WI38 (cell line): ENCODE measurements around the gene GRIK3.

Experiments used
- H3K4me3 ChIP-seq: 2 replicates; pipeline ENCODE4 v1.5.1; 2011; ENCODE audit warnings: low read depth, mild to moderate bottlenecking, control low read depth, low read length
- TF ChIP-seq, protein P1 (sequence below): IDR thresholded peaks from 2 replicates; pipeline ENCODE4 v1.5.1; 2012; ENCODE audit warnings: low read depth, mild to moderate bottlenecking, control low read depth, low read length

Gene GRIK3

DNA sequence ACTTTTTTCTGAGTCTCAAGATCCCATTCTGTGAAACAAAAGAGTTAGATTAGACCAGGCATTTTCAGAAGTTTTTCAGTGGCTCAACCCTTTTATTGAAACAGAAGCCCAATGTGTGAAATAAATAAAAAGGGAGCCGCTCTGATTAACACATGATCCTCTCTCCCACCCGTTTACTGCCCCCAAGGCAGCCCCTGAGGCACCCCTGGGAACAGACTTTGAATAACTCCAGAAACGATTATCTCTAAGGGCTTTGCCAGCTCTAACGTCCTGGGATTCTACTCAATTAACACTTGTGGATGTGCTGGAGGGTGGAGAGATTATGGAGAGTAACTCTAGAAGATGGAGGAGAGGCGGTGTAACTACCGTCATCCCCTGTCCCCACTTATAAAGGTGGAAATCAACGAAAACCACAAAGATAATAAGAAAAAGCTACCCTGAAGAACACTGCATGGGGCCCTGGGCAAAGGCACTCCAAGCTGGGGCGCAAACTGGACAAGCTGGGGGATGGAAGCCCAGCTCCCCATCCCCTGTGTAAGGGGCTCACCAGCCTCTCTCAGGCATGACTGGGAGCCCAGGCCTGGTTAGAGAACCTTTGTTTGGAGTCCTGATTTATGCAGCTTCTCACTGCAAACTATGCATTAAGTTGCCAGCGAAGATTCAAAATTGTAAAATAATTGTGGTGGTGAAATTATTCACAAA lies 39.0 kb upstream of the GRIK3 start:
- TF ChIP-seq, protein P1, sequence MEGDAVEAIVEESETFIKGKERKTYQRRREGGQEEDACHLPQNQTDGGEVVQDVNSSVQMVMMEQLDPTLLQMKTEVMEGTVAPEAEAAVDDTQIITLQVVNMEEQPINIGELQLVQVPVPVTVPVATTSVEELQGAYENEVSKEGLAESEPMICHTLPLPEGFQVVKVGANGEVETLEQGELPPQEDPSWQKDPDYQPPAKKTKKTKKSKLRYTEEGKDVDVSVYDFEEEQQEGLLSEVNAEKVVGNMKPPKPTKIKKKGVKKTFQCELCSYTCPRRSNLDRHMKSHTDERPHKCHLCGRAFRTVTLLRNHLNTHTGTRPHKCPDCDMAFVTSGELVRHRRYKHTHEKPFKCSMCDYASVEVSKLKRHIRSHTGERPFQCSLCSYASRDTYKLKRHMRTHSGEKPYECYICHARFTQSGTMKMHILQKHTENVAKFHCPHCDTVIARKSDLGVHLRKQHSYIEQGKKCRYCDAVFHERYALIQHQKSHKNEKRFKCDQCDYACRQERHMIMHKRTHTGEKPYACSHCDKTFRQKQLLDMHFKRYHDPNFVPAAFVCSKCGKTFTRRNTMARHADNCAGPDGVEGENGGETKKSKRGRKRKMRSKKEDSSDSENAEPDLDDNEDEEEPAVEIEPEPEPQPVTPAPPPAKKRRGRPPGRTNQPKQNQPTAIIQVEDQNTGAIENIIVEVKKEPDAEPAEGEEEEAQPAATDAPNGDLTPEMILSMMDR = no peak

DNA sequence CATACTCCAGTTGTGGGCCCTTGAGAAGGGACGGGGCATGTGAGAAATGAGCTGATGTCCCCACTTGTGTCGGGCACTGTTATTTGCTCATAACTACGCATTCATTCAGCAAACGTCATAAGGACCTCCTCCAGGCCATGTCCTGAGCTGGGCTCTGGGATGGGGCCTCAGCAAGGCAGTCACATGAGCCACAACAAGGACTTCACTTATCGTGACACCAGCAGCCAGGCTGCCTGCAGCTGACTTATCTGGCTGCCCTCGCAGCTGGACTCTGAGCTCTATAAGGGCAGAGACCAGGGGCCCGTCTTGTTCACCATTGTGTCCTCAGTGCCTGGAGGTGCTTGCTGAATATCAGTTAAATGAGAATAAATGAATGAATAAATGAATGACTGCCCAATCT lies 37.5 kb upstream of the GRIK3 start:
- TF ChIP-seq, protein P1 = no peak
- H3K4me3 ChIP-seq = no peak overlapping the region

More for the DNA sequence above, 39.0 kb upstream of the GRIK3 start:
- no peak overlapping the region for H3K4me3 ChIP-seq

DNA sequence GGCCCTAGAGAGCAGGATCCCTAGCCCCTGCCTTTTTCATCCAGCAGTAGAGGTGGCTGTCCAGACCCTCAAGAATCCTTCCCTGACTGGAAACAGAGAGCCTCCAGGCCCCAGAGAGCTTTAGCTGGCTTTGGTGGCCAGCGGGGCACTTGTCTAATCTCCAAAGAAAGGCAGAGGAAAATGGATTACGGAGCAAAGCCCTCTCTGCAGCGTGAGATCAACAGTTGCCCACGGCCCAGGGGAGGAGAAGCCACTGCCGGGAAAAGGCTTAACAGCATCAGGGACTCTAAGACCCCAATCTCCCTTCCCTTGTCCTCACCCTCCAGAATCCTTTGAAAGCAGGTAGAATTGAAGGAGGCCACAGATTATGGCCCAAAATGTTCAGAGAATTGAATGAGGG lies 35.8 kb upstream of the GRIK3 start:
- TF ChIP-seq, protein P1 = no peak
- H3K4me3 ChIP-seq = no peak overlapping the region

DNA sequence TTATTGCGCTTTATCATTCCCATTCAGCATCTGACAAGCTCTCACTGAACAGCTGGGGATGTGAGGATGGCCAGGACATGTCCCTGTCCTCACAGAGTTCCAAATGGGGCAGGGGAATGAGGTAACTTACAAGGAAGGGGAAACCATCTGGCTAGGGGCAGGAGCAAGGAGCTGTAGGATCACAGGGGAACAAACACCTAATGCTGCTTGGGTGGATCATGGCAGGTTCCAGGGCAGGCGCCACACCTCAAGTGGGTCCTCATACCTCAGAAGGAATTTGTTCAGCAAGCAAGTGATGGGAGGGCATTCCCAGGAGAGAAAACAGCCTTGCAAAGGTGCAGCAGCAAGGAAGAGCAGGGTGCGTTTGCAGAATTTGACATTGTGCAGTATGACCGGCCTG lies 35.1 kb upstream of the GRIK3 start:
- TF ChIP-seq, protein P1 = no peak
- H3K4me3 ChIP-seq = no peak overlapping the region

DNA sequence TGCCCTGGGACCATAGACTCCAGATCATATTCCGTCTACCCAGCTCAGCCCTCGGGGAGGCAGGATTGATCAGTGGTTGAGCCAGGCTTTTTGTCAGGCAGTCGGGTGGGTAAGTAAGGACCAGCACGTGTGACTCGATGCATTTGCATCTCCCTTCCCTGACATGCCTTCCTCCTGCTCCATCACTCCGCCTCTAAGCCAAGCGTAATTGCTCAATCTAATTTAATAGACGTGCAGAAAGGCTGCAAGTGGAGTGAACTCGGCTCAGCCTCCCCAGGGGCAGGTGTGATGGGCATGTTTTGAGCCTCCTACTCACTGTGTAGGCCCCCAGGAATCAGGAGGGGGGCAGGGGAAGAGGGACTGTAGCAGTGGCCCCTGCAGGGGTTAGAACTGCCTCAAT lies 34.6 kb upstream of the GRIK3 start:
- TF ChIP-seq, protein P1 = no peak
- H3K4me3 ChIP-seq = no peak overlapping the region

DNA sequence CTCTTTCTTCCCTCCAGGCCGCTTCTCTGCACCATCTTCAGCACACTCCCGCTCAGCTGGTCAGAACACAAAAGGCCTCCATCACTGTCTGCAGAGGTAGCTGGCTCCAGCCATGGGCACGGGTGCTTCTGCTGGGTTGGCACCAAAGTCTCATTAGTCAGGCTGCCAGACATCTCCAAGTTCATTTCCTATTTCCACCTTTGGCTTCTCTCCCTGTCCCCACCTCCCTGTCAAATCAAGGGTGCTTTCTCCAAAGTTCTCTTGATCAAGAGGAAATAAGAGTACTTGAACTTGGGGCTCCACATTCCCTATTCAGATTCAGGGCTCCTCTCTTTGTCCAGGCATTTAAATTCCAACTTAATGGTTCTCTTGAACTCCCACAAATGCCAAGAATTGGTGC lies 33.9 kb upstream of the GRIK3 start:
- H3K4me3 ChIP-seq = no peak overlapping the region
- TF ChIP-seq, protein P1 = no peak

DNA sequence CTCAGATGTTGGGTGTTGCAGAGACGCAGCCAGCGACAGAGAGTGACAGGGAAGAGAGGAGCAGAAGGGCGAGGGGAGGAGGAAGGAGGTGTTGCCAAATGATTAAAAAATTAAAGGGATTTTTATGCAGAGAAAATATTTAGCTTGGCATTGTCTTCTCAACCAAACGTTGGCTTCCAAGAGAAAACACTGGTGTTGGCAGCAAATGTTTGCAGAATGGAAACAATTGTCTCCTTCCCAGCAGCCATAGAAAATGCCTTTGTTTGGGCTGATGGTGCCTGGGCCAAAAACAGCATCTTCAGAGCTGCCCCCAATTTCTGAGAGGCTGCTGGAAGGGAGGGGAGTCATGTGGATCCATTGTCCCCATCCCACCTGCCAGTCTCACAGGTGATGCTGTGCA lies 29.7 kb upstream of the GRIK3 start:
- TF ChIP-seq, protein P1 = no peak
- H3K4me3 ChIP-seq = no peak overlapping the region
